ENCODE data around the gene ATP5PD. TPM values are rescaled to one million over a fixed set of nuclear protein-coding genes. Genes with fewer than 3 reads are reported as not detected.
A peak's percentile ranks its signal among the peaks of the same experiment; 100 is the strongest.

ATP5PD gene
- total and polyA plus RNA-seq, 2 of the 13 experiments (the other 11 are each of a cell fraction or from before 2014, with no cell fraction given) = 158 to 428 TPM

- TF ChIP-seq SOX13 (IDR thresholded peaks at IDR 0.05) (no peak), SOX13 (CRISPR knock-in tag; conservative IDR thresholded peaks at IDR 0.05 in 1 of 2, IDR thresholded peaks at IDR 0.05 in 1 of 2) (peak in 1 of 2 experiments; percentile 47; a peak in 1 of 4 replicates), CREB1 (IDR thresholded peaks at IDR 0.05) (no peak), CREB1 (CRISPR knock-in tag; IDR thresholded peaks at IDR 0.05) (no peak), BCL3 (CRISPR knock-in tag; IDR thresholded peaks at IDR 0.05) (peak; percentile 16; the same call in 1 of the 2 replicates), TCF12 (IDR thresholded peaks at IDR 0.05) (no peak), TCF12 (CRISPR knock-in tag; IDR thresholded peaks at IDR 0.05) (no peak), ZNF782 (CRISPR knock-in tag; IDR thresholded peaks at IDR 0.05; ENCODE audit: borderline replicate concordance) (0 out of 2 replicates have a peak, but pooled peaks have one; percentile 39), ZNF460 (CRISPR knock-in tag; IDR thresholded peaks at IDR 0.05; ENCODE audit: borderline replicate concordance) (0 out of 2 replicates have a peak, but pooled peaks have one; percentile 10), MEF2D (CRISPR knock-in tag; IDR thresholded peaks at IDR 0.05) (no peak), TCF7 (IDR thresholded peaks at IDR 0.05; ENCODE audit: low read depth) (no peak), ZNF883 (CRISPR knock-in tag; IDR thresholded peaks at IDR 0.05; ENCODE audit: not compliant biosample characterization) (no peak), CBX1 (IDR thresholded peaks at IDR 0.05; ENCODE audit: low read depth) (no peak), ZNF24 (IDR thresholded peaks at IDR 0.05) (no peak), ZNF446 (CRISPR knock-in tag; IDR thresholded peaks at IDR 0.05) (no peak), ZSCAN29 (CRISPR knock-in tag; conservative IDR thresholded peaks at IDR 0.05) (no peak), POLR2A (IDR thresholded peaks at IDR 0.05; ENCODE audit: insufficient read depth in 1 of 2, low read depth in 2 of 2, low read length in 2 of 2) (no peak), SMYD3 (CRISPR knock-in tag; IDR thresholded peaks at IDR 0.05) (no peak), ZNF557 (CRISPR knock-in tag; IDR thresholded peaks at IDR 0.05) (no peak), KLF9 (CRISPR knock-in tag; IDR thresholded peaks at IDR 0.05; ENCODE audit: low read depth) (no peak), ZNF468 (CRISPR knock-in tag; IDR thresholded peaks at IDR 0.05) (no peak), ATF7-NPFF (CRISPR knock-in tag; IDR thresholded peaks at IDR 0.05; ENCODE audit: low read depth) (no peak; the same call in 1 of the 2 replicates), ZNF431 (CRISPR knock-in tag; IDR thresholded peaks at IDR 0.05; ENCODE audit: borderline replicate concordance, low read depth) (no peak), WIZ (CRISPR knock-in tag; IDR thresholded peaks at IDR 0.05) (no peak), ZNF275 (CRISPR knock-in tag; IDR thresholded peaks at IDR 0.05; ENCODE audit: borderline replicate concordance) (no peak; the same call in 1 of the 2 replicates), RXRB (CRISPR knock-in tag; IDR thresholded peaks at IDR 0.05; ENCODE audit: borderline replicate concordance) (peak; percentile 94)
- TF ChIP-seq, protein P1, sequence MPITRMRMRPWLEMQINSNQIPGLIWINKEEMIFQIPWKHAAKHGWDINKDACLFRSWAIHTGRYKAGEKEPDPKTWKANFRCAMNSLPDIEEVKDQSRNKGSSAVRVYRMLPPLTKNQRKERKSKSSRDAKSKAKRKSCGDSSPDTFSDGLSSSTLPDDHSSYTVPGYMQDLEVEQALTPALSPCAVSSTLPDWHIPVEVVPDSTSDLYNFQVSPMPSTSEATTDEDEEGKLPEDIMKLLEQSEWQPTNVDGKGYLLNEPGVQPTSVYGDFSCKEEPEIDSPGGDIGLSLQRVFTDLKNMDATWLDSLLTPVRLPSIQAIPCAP (CRISPR knock-in tag; IDR thresholded peaks at IDR 0.05; ENCODE audit: low read depth) = no peak
- TF ChIP-seq, protein P2, sequence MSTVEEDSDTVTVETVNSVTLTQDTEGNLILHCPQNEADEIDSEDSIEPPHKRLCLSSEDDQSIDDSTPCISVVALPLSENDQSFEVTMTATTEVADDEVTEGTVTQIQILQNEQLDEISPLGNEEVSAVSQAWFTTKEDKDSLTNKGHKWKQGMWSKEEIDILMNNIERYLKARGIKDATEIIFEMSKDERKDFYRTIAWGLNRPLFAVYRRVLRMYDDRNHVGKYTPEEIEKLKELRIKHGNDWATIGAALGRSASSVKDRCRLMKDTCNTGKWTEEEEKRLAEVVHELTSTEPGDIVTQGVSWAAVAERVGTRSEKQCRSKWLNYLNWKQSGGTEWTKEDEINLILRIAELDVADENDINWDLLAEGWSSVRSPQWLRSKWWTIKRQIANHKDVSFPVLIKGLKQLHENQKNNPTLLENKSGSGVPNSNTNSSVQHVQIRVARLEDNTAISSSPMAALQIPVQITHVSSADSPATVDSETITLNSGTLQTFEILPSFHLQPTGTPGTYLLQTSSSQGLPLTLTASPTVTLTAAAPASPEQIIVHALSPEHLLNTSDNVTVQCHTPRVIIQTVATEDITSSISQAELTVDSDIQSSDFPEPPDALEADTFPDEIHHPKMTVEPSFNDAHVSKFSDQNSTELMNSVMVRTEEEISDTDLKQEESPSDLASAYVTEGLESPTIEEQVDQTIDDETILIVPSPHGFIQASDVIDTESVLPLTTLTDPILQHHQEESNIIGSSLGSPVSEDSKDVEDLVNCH (CRISPR knock-in tag; IDR thresholded peaks at IDR 0.05) = no peak
Measured at GRCh38 chr17:75077072-75077495, 30.3 kb upstream of the ATP5PD start (continued).
